Glutamatergic neuron (in vitro differentiated cells): ENCODE measurements around the gene MAP3K5. TPM values are rescaled to one million over a fixed set of nuclear protein-coding genes. Genes with fewer than 3 reads are reported as not detected.
A peak's percentile ranks its signal among the peaks of the same experiment; 100 is the strongest.

Source experiments
- DNase-seq: peaks from one replicate; pipeline ENCODE4 v3.0.0; 2022
- H3K27ac Mint-ChIP-seq: one replicate; pipeline ENCODE4 v1.8.0; 2020; ENCODE audit warnings: mild to moderate bottlenecking, mixed read lengths, inconsistent platforms; ENCODE audit not compliant: unreplicated experiment
- H3K27me3 Mint-ChIP-seq: one replicate; pipeline ENCODE4 v1.8.0; 2020; ENCODE audit warnings: mild to moderate bottlenecking, moderate library complexity, mixed read lengths, inconsistent platforms; ENCODE audit not compliant: unreplicated experiment
- H3K36me3 Mint-ChIP-seq: one replicate; pipeline ENCODE4 v1.8.0; 2020; ENCODE audit warnings: mild to moderate bottlenecking, mixed read lengths, inconsistent platforms; ENCODE audit not compliant: unreplicated experiment
- H3K4me1 Mint-ChIP-seq: one replicate; pipeline ENCODE4 v1.8.0; 2020; ENCODE audit warnings: mild to moderate bottlenecking, low read depth, mixed read lengths, inconsistent platforms; ENCODE audit not compliant: unreplicated experiment
- H3K4me3 Mint-ChIP-seq: one replicate; pipeline ENCODE4 v1.8.0; 2020; ENCODE audit warnings: mild to moderate bottlenecking, mixed read lengths, inconsistent platforms; ENCODE audit not compliant: unreplicated experiment
- H3K9me3 Mint-ChIP-seq: one replicate; pipeline ENCODE4 v1.8.0; 2020; ENCODE audit warnings: mild to moderate bottlenecking, moderate library complexity, mixed read lengths, inconsistent platforms; ENCODE audit not compliant: unreplicated experiment
- total RNA-seq: library from RNA; stranded (reverse); fragmentation: NEBNext Ultra II Directional; extraction: Animal tissue kit (Norgen Biotek cat#: 25700); gene quantifications from one replicate; pipeline ENCODE4 v1.2.1, GENCODE V29; 2021; ENCODE audit not compliant: unreplicated experiment
- TF ChIP-seq, protein P1 (sequence below): fragments of 200-600 bp; sonication (generic); IDR thresholded peaks from one replicate; pipeline ENCODE4 v1.5.0; 2021; ENCODE audit not compliant: partially characterized antibody, unreplicated experiment

MAP3K5 gene
- total RNA-seq, 1 donor from 2014 or later: 0.66 TPM

DNA sequence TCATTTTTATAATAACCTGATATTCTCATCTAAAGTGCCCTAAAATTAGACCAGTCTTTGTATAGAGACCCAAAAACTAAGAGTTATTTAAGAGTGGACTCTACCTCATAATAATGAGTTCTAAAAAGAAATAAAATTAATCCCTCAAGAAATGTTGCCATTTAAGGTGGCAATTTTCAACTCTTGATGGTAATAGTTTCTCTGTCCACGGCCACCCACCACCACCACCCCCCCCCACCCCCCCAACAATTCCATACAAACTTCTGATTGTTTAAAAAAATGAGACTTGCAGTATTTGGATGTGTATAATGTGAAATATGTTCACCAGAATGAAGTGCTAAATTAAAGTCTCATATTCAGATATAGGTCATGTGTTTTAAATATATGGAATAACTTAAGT is 244.4 kb downstream of the MAP3K5 start:
- H3K9me3 Mint-ChIP-seq: peaks cover 5% of the 10 kb centered on the region
- H3K27ac Mint-ChIP-seq: no peak overlapping the region
- H3K27me3 Mint-ChIP-seq: peaks cover 12% of the 10 kb centered on the region
- H3K4me3 Mint-ChIP-seq: no peak overlapping the region
- peaks cover 13% of the 10 kb centered on the region for H3K4me1 Mint-ChIP-seq
- no peak for DNase-seq
- TF ChIP-seq, protein P1, sequence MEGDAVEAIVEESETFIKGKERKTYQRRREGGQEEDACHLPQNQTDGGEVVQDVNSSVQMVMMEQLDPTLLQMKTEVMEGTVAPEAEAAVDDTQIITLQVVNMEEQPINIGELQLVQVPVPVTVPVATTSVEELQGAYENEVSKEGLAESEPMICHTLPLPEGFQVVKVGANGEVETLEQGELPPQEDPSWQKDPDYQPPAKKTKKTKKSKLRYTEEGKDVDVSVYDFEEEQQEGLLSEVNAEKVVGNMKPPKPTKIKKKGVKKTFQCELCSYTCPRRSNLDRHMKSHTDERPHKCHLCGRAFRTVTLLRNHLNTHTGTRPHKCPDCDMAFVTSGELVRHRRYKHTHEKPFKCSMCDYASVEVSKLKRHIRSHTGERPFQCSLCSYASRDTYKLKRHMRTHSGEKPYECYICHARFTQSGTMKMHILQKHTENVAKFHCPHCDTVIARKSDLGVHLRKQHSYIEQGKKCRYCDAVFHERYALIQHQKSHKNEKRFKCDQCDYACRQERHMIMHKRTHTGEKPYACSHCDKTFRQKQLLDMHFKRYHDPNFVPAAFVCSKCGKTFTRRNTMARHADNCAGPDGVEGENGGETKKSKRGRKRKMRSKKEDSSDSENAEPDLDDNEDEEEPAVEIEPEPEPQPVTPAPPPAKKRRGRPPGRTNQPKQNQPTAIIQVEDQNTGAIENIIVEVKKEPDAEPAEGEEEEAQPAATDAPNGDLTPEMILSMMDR: no peak
- no peaks in the 10 kb centered on the region for H3K36me3 Mint-ChIP-seq

GRCh38 chr6:136547336-136547735 is 244.9 kb downstream of the MAP3K5 start:
- peaks cover 13% of the 10 kb centered on the region for H3K4me1 Mint-ChIP-seq
- TF ChIP-seq, protein P1: peak; percentile 58
- peaks cover 3% of the 10 kb centered on the region for H3K9me3 Mint-ChIP-seq
- no peak for DNase-seq
- no peak overlapping the region for H3K27ac Mint-ChIP-seq
- no peak overlapping the region for H3K4me3 Mint-ChIP-seq
- H3K36me3 Mint-ChIP-seq: no peaks in the 10 kb centered on the region
- H3K27me3 Mint-ChIP-seq: peaks cover 12% of the 10 kb centered on the region

GRCh38 chr6:136546331-136546730 is 245.9 kb downstream of the MAP3K5 start:
- H3K4me3 Mint-ChIP-seq: no peak overlapping the region
- no peak for DNase-seq
- peaks cover 7% of the 10 kb centered on the region for H3K27me3 Mint-ChIP-seq
- TF ChIP-seq, protein P1: no peak
- peaks cover 2% of the 10 kb centered on the region for H3K9me3 Mint-ChIP-seq
- no peak overlapping the region for H3K27ac Mint-ChIP-seq
- no peaks in the 10 kb centered on the region for H3K36me3 Mint-ChIP-seq
- peaks cover 10% of the 10 kb centered on the region for H3K4me1 Mint-ChIP-seq

DNA sequence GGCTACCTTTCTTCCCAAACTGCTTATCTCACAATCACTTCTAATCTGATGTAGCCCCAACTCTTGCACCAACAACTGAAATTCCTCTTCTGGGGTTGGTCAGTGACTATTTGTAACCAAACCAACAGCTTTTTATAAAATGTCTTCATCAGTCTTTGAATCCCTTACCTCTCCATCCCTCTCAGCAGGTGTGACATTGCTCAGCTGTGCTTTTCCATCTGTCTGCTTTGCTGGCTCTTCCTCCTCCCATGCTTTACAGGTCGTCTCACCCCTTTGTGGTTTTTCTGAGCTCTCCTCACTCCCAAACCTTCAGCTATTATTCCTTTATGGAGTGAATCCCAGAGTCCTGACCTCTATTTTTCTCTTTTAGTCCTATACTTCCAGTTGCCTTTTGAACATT is 248.0 kb downstream of the MAP3K5 start:
- Mint-ChIP-seq H3K27ac (no peak overlapping the region), H3K4me3 (no peak overlapping the region), H3K4me1 (peaks cover 16% of the 10 kb centered on the region), H3K36me3 (no peaks in the 10 kb centered on the region), H3K9me3 (peaks cover 2% of the 10 kb centered on the region), H3K27me3 (peaks cover 3% of the 10 kb centered on the region)
- TF ChIP-seq, protein P1: no peak
- no peak for DNase-seq

- TF ChIP-seq, protein P1: no peak
- Mint-ChIP-seq H3K27me3 (no peaks in the 10 kb centered on the region), H3K4me1 (peaks cover 12% of the 10 kb centered on the region), H3K4me3 (no peak overlapping the region), H3K36me3 (no peaks in the 10 kb centered on the region), H3K27ac (no peak overlapping the region), H3K9me3 (peaks cover 2% of the 10 kb centered on the region)
- no peak for DNase-seq
Measured at GRCh38 chr6:136541395-136541794, 250.9 kb downstream of the MAP3K5 start.
